ENCODE results near the gene CHAC2. TPM values are rescaled to one million over a fixed set of nuclear protein-coding genes. Genes with fewer than 3 reads are reported as not detected.

Gene CHAC2
- total and polyA plus RNA-seq, 8 donors: 0.45 to 6.6 (median 4.1) TPM; not detected in 2

GRCh38 chr2:53802617-53803151, 35.1 kb downstream of the CHAC2 start:
- DNase-seq: no peak
- Histone ChIP-seq H3K4me1 (no peaks in the 10 kb centered on the region), H3K27me3 (no peaks in the 10 kb centered on the region), H3K27ac (no peak overlapping the region), H3K9me3 (no peaks in the 10 kb centered on the region), H3K4me3 (no peak overlapping the region), H3K36me3 (peaks cover 29 to 100% (median 96%) of the 10 kb centered on the region in 4 donors)
- 70 to 84% (median 76%) methylated on average over 7 of the region's 7 CpGs for WGBS, 5 donors
- intact Hi-C loops (cut with DNase I; ENCODE audit: low total_unique reads): no loop called here
- no peak for TF ChIP-seq POLR2A (IDR thresholded peaks at IDR 0.05)
- TF ChIP-seq POLR2AphosphoS5 (IDR thresholded peaks at IDR 0.05): no peak
- TF ChIP-seq CTCF (IDR thresholded peaks at IDR 0.05): no peak
- no peak for TF ChIP-seq EP300 (IDR thresholded peaks at IDR 0.05)

GRCh38 chr2:53811601-53812000, 44.0 kb downstream of the CHAC2 start:
- Histone ChIP-seq H3K36me3 (peaks cover 40 to 100% (median 100%) of the 10 kb centered on the region in 4 donors), H3K4me1 (no peaks in the 10 kb centered on the region), H3K27me3 (no peaks in the 10 kb centered on the region), H3K9me3 (no peaks in the 10 kb centered on the region), H3K4me3 (no peak overlapping the region), H3K27ac (no peak overlapping the region)
- TF ChIP-seq EP300 (IDR thresholded peaks at IDR 0.05) (no peak), CTCF (IDR thresholded peaks at IDR 0.05) (no peak), POLR2AphosphoS5 (IDR thresholded peaks at IDR 0.05) (no peak), POLR2A (IDR thresholded peaks at IDR 0.05) (no peak)
- intact Hi-C loops (cut with DNase I; ENCODE audit: low total_unique reads): no loop called here
- WGBS, 5 donors: 89 to 99% (median 98%) methylated on average over 3 of the region's 3 CpGs
- no peak for DNase-seq

GRCh38 chr2:53813151-53813550, 45.5 kb downstream of the CHAC2 start:
- H3K27ac ChIP-seq: no peak overlapping the region
- no peak overlapping the region for H3K4me3 ChIP-seq
- no peaks in the 10 kb centered on the region for H3K9me3 ChIP-seq
- DNase-seq: no peak
- intact Hi-C loops (cut with DNase I; ENCODE audit: low total_unique reads): no loop called here
- no peaks in the 10 kb centered on the region for H3K4me1 ChIP-seq
- no peak for TF ChIP-seq CTCF (IDR thresholded peaks at IDR 0.05)
- no peak for TF ChIP-seq POLR2AphosphoS5 (IDR thresholded peaks at IDR 0.05)
- TF ChIP-seq EP300 (IDR thresholded peaks at IDR 0.05): no peak
- no peak for TF ChIP-seq POLR2A (IDR thresholded peaks at IDR 0.05)
- peaks cover 41 to 100% (median 100%) of the 10 kb centered on the region in 4 donors for H3K36me3 ChIP-seq
- no peaks in the 10 kb centered on the region for H3K27me3 ChIP-seq

DNA sequence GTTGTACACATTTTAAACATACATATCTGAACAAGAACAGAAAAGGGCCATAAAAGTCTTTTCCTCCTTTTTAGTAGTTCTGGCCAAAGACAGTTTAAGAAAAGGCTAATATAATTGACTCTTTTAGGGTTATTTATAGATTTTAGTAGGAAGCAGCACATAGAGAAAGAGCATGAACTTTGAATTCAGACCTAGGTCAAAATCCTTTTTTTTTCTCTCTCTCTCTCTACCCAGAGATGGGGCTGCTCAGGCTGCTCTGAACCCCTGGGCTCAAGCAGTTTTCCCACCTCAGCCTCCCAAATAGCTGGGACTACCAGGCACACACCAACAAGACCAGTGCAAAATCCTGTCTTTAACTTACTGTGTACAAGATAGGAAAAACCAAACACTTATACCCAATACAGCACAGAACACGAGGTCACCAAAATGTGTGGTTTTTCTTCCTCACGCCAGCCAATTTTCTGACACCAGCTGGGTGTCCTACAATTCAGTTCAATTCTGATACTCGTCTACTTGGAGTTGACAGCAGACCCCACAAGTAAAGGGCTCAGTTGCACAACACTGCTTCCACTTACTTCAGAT, 51.3 kb downstream of the CHAC2 start:
- TF ChIP-seq CTCF (IDR thresholded peaks at IDR 0.05): no peak
- TF ChIP-seq POLR2AphosphoS5 (IDR thresholded peaks at IDR 0.05): no peak
- TF ChIP-seq POLR2A (IDR thresholded peaks at IDR 0.05): no peak
- no peak for TF ChIP-seq EP300 (IDR thresholded peaks at IDR 0.05)
- H3K9me3 ChIP-seq: no peaks in the 10 kb centered on the region
- no peaks in the 10 kb centered on the region for H3K27me3 ChIP-seq
- no peak overlapping the region for H3K4me3 ChIP-seq
- no peaks in the 10 kb centered on the region for H3K4me1 ChIP-seq
- peaks cover 14 to 69% (median 65%) of the 10 kb centered on the region in 4 donors for H3K36me3 ChIP-seq
- DNase-seq: no peak
- 83 to 99% (median 95%) methylated on average over 3 of the region's 3 CpGs for WGBS, 5 donors
- H3K27ac ChIP-seq: no peak overlapping the region
- intact Hi-C loops (cut with DNase I; ENCODE audit: low total_unique reads): no loop called here

All from stomach (tissue), 9 donors.